Chondrocyte (in vitro differentiated cells): Measurements from ENCODE around the gene CLEC18C. TPM values are rescaled to one million over a fixed set of nuclear protein-coding genes. Genes with fewer than 3 reads are reported as not detected.
"Not testable (repeated sequence)": the region's sequence is repeated elsewhere in the genome, so short reads cannot be mapped to it uniquely, and the experiment has no call there.

Experiments used
- DNase-seq: peaks from one replicate; pipeline ENCODE4 v3.0.0; 2021; ENCODE audit warnings: mixed read lengths, low spot score
- H3K27ac Mint-ChIP-seq: one replicate; pipeline ENCODE4 v1.8.0; 2021; ENCODE audit warnings: mild to moderate bottlenecking, moderate library complexity, mixed read lengths; ENCODE audit not compliant: unreplicated experiment
- H3K27me3 Mint-ChIP-seq: 2 replicates; pipeline ENCODE4 v1.8.0; 2021; ENCODE audit warnings: low read depth, mixed read lengths
- H3K36me3 Mint-ChIP-seq: 2 replicates; pipeline ENCODE4 v1.8.0; 2021; ENCODE audit warnings: low read depth, mixed read lengths
- H3K4me1 Mint-ChIP-seq: 2 replicates; pipeline ENCODE4 v1.8.0; 2021; ENCODE audit warnings: low read depth, mild to moderate bottlenecking, mixed read lengths
- H3K4me3 Mint-ChIP-seq: one replicate; pipeline ENCODE4 v1.8.0; 2021; ENCODE audit warnings: mild to moderate bottlenecking, moderate library complexity, mixed read lengths; ENCODE audit not compliant: unreplicated experiment
- H3K9me3 Mint-ChIP-seq: 2 replicates; pipeline ENCODE4 v1.8.0; 2021; ENCODE audit warnings: low read depth, mixed read lengths
- CTCF ChIP-seq: fragments of 200-600 bp; sonication (generic); IDR thresholded peaks from 2 replicates; pipeline ENCODE4 v1.5.0; 2021; ENCODE audit warnings: antibody characterized with exemption, mild to moderate bottlenecking, moderate library complexity
- total RNA-seq: library from RNA; stranded (reverse); gene quantifications from 3 replicates; pipeline ENCODE4 v1.2.1, GENCODE V29; 2021

CLEC18C gene
- total RNA-seq, 1 donor from 2014 or later: not detected

GRCh38 chr16:70160821-70161220 is 12.8 kb upstream of the CLEC18C start:
- no peak overlapping the region for H3K4me3 Mint-ChIP-seq
- peak; percentile 42 for DNase-seq
- H3K27me3 Mint-ChIP-seq: no peaks in the 10 kb centered on the region
- H3K27ac Mint-ChIP-seq: no peak overlapping the region
- no peak for TF ChIP-seq CTCF
- peaks cover 7% of the 10 kb centered on the region for H3K4me1 Mint-ChIP-seq
- peaks cover 23% of the 10 kb centered on the region for H3K36me3 Mint-ChIP-seq
- H3K9me3 Mint-ChIP-seq: no peaks in the 10 kb centered on the region

GRCh38 chr16:70161350-70161749 is 12.2 kb upstream of the CLEC18C start:
- peak; percentile 65 for DNase-seq
- H3K4me3 Mint-ChIP-seq: no peak overlapping the region

DNA sequence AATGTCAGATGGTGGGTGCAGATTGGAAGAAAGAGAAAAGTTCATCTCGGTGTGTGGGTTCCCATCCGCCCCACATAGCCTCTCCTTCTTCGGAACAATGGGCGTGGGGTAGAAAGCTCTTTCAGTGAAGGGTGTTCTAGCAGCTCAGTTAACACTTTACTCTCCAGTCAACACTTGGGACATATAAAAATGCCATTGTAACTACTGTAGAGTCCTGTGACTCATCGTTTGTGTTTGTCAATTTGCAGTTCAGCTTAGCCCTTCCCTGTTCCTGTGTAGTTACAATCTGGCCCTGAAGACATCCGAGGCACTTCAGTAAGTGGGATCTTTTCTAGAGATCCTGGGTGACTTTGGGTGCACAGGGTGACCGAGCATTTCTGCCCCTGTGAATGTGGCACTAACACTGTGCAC is 11.5 kb upstream of the CLEC18C start:
- no peak overlapping the region for H3K27ac Mint-ChIP-seq
- no peak for DNase-seq

More at GRCh38 chr16:70161350-70161749, 12.2 kb upstream of the CLEC18C start:
- no peak overlapping the region for H3K27ac Mint-ChIP-seq
- no peaks in the 10 kb centered on the region for H3K27me3 Mint-ChIP-seq
- H3K4me1 Mint-ChIP-seq: peaks cover 7% of the 10 kb centered on the region
- TF ChIP-seq CTCF: no peak
- no peaks in the 10 kb centered on the region for H3K9me3 Mint-ChIP-seq
- H3K36me3 Mint-ChIP-seq: peaks cover 18% of the 10 kb centered on the region

DNA sequence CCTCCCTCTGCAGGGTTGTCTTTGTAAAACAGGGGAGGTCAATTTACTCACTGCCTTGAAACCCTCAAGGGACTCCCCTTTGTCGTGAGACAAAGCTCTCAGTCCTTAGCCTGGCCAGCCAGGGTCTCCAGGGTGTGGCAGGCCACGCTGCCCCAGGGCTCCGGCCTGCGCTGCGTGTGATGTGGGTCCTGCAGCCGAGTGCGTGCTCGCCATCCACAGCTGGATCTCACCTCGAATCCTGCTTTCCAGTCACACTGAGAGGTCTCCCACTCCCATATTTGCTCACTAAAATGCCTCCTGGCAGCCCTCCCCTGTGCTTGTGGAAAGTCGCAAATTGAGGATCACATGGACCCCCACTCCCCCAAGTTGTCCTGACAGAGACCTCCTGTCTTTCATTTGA is 10.0 kb upstream of the CLEC18C start:
- Mint-ChIP-seq H3K4me3 (no peak overlapping the region), H3K36me3 (peaks cover 3% of the 10 kb centered on the region), H3K27me3 (no peaks in the 10 kb centered on the region), H3K27ac (no peak overlapping the region), H3K9me3 (no peaks in the 10 kb centered on the region), H3K4me1 (peaks cover 7% of the 10 kb centered on the region)
- peak; percentile 80 for DNase-seq
- no peak for TF ChIP-seq CTCF

More for the DNA sequence above, 11.5 kb upstream of the CLEC18C start:
- no peak overlapping the region for H3K4me3 Mint-ChIP-seq
- no peak for TF ChIP-seq CTCF
- H3K4me1 Mint-ChIP-seq: peaks cover 7% of the 10 kb centered on the region
- H3K9me3 Mint-ChIP-seq: no peaks in the 10 kb centered on the region
- H3K27me3 Mint-ChIP-seq: no peaks in the 10 kb centered on the region
- H3K36me3 Mint-ChIP-seq: peaks cover 12% of the 10 kb centered on the region

DNA sequence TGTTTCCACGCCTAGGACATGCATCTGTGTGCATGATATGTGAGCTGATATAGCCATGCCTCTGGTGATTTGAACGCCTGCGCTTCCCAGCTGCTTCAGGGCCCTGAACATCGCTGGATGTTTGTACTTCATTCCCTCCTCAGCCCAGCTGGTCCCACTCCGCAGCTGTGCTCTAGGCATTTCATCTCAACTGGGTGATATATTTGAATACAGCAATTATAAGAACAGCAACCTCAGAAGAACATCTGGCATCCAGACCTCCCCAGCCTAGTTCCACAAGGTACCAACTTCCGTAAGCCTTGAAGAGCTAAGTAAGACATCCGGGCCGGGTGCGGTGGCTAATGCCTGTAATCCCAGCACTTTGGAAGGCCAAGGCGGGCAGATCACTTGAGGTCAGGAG is 6.9 kb upstream of the CLEC18C start:
- peak; percentile 37 for DNase-seq
- not testable (repeated sequence) for H3K9me3 Mint-ChIP-seq, H3K27me3 Mint-ChIP-seq, H3K4me3 Mint-ChIP-seq, H3K4me1 Mint-ChIP-seq, H3K36me3 Mint-ChIP-seq, H3K27ac Mint-ChIP-seq

- H3K27ac Mint-ChIP-seq, H3K27me3 Mint-ChIP-seq, H3K9me3 Mint-ChIP-seq, H3K36me3 Mint-ChIP-seq, H3K4me3 Mint-ChIP-seq, H3K4me1 Mint-ChIP-seq, DNase-seq: not testable (repeated sequence)
Measured at GRCh38 chr16:70173916-70174315, 329 bp downstream of the CLEC18C start.

DNA sequence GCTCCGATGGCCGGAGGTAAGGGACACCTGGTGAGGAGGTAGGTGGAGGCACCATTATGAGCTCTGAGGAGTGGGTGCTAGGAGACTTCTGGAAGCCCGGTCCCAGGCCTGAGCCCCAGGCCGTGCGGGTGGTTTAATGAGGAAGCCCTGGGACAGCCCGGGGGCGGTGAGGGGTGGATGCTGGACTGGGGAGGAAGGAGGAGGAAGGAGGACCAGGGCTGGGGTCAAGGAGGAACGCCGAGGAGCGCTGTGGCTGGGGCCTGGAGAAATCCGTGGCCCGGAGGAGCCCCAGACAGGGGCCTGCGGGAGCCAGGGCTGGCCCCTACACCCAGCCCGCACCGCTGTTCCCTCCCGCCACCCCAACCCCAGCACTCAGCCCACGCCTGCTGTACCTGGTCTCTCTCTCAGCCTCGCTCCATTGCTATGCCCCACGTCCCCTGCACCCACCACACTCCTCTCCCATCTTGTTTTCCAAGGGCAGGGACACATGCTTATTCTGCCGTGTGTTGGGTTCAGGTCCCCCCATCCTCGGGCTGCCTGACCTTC is 873 bp downstream of the CLEC18C start:
- H3K4me3 Mint-ChIP-seq, DNase-seq, H3K27me3 Mint-ChIP-seq, H3K27ac Mint-ChIP-seq, H3K4me1 Mint-ChIP-seq, H3K36me3 Mint-ChIP-seq, H3K9me3 Mint-ChIP-seq: not testable (repeated sequence)

GRCh38 chr16:70187858-70188607 is 14.4 kb downstream of the CLEC18C start:
- H3K9me3 Mint-ChIP-seq, H3K27ac Mint-ChIP-seq, H3K36me3 Mint-ChIP-seq, H3K27me3 Mint-ChIP-seq, H3K4me1 Mint-ChIP-seq, DNase-seq: not testable (repeated sequence)
- peak overlapping the region; percentile 22 for H3K4me3 Mint-ChIP-seq

GRCh38 chr16:70188608-70188915 is 15.0 kb downstream of the CLEC18C start:
- not testable (repeated sequence) for DNase-seq, H3K4me1 Mint-ChIP-seq, H3K27me3 Mint-ChIP-seq, H3K27ac Mint-ChIP-seq, H3K9me3 Mint-ChIP-seq, H3K4me3 Mint-ChIP-seq, H3K36me3 Mint-ChIP-seq
